ACHN (cell line): ENCODE results near the gene FAM107B.
A peak's percentile ranks its signal among the peaks of the same experiment; 100 is the strongest.

Experiments used
- DNase-seq: peaks from one replicate; pipeline ENCODE4 v3.0.0-alpha.2; 2015
- in situ Hi-C: cut with HindIII; loops from 2 replicates; pipeline ENCODE4 v1.10.0; 2017; ENCODE audit warnings: low sequenced_read_pairs, low pct_ligation_motif_present, low pct_unique_long_range_greater_than_20kb

Gene FAM107B

GRCh38 chr10:14580671-14581332 is 193.9 kb downstream of the FAM107B start:
- no peak for DNase-seq
- in situ Hi-C loops, result no loop called here

- DNase-seq, result no peak
- in situ Hi-C loops, result no loop called here
Observed at GRCh38 chr10:14579405-14579804, 195.3 kb downstream of the FAM107B start.

DNA sequence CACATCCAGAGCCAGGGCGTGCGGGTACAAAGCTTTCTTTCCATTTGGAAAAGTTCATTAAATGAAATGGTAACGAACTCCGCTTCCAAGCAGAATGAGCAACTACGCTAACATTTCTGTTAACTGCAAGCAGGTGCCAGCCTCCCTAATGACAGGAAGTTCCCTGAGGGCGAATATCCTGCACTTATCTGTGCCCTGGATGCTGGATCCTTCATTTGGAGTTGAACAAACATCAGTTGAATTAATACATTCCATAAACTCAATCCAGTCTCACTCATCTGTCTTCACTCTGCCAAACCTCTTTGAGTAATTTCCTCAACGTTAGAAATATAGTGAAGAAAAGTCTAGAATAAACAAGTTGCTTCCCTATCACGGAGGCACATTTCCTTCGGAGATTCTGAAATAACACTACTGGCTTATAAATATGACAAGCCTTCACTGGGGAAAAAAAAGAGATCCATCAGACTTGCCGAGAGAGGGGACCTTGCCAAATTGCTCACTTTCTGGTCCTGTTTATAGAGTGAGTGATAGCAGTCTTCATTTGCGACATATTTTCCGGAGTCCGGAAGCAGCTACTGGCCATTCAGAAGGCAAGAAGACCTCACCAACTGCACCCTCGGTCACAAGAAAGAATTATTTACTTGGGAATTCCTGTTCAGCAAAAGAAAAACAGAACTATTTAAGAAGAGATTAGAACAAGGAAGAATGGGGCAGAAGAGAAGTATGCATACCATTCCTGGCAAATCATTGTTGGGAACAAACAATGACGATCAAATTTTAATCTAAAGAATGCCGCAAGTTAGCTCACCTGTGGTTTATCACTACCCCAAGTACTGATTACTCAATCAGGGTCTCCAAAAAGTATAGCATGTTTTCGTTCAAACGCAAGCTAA is 196.4 kb downstream of the FAM107B start:
- no peak for DNase-seq
- in situ Hi-C loops, result no loop called here

DNA sequence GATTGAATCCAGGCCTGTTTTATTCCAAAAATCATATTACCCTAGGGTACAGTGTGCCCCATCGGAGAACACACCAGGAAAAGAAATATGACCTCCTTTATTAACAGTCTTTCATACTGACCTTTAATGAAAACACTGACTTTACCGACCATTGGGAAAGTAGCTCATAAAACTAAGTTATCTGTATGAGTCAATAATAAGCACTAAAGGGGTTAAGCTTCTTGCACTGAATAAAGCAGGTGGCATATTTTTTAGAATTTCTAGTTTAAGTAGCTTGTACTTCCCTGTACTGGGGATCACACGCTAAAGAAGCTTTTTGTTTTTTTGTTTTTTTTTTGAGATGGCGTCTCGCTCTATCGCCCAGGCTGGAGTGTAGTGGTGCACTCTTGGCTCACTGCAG is 199.8 kb downstream of the FAM107B start:
- no peak for DNase-seq
- in situ Hi-C loops, result no loop called here

DNA sequence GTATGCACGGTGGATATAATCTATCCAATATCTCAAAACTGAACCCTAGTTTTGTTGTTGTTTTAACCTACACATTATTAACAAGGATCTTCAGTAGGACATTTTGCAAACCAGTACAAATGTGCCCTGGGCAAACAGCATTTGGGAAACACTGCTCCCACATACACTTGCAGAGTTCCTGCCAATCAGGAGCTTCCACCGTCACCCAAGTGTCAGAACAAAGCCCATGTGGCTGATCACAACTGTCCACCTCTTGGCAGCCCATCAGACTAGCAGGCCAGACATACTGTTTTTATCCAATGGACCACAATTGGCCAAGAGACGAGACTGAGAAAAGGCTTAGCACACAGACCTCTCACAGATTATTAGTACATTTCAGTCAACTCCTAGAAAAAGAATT is 200.4 kb downstream of the FAM107B start:
- in situ Hi-C loops, result no loop called here
- no peak for DNase-seq

GRCh38 chr10:14573666-14574261 is 200.9 kb downstream of the FAM107B start:
- no peak for DNase-seq
- in situ Hi-C loops, result no loop called here

DNA sequence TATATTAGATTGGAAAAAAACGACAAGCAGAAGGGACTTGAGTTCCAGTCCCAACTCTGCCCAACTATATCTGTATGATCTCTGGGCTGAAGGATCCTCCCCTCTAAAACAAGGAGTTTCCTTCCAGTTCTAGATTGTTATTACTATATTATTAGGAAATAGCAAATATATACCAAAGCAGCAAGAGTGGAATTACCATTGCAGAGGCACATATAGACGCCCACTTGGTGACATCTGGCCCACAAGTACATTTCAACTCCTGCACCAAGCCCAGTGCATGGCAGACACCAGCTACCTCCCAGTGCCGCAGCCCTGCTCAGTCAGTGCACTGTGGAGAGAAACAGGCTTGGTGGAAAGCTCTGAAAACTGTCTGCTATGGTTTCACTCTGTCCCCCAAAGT is 201.9 kb downstream of the FAM107B start:
- in situ Hi-C loops, result no loop called here

DNA sequence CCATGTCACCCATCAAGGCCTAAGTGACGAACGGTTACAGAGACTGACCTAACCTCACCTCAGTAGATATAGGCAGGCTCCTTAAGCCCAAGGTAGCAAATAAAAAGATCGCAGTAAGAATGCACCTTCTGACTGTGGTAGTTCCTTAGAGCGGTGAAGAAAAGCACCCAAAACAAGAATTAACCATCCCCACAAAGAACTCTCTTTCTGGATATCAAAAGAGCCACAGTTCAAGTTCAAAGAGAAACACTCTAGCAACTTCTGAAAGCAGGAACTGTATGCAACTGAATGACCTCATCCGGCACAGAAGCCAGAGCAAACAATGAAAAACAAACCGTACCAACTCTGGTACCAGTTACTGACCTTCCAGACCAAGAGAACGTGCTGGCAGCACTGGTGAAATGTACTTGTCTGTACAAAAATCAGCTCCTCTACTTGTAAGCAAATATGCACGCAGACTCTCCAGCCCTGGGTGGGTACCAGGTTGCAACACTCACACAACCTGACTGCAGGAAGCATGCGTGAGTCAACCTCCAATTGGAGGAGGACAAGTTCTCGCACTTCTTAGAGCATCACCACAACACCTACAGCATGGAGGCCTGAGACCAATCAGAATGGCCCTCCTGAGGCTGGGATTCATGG is 202.7 kb downstream of the FAM107B start:
- in situ Hi-C loops, result no loop called here

More for the DNA sequence above, 201.9 kb downstream of the FAM107B start:
- no peak for DNase-seq

DNA sequence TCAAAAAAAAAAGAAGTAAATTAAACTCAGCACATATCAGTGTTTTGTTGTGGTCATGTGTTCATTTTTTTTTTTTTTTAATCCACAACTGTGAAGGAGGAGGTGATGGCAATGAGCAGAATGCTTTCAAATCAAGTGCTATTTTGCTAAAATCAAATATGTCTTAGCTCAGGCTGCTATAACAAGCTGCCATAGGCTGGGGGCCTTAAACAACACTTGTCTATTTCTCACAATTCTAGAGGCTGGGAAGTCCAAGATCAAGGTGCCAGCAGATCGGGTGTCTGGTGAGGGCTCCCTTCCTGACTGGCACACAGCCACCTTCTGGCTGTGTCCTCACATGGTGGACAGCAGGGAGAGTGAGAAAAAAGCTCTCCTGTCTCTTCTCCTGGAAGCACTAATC is 203.9 kb downstream of the FAM107B start:
- in situ Hi-C loops, result no loop called here

More for the DNA sequence above, 202.7 kb downstream of the FAM107B start:
- DNase-seq, result no peak

GRCh38 chr10:14569274-14570060 is 205.2 kb downstream of the FAM107B start:
- in situ Hi-C loops, result no loop called here
- no peak for DNase-seq

More for the DNA sequence above, 203.9 kb downstream of the FAM107B start:
- DNase-seq, result no peak

DNA sequence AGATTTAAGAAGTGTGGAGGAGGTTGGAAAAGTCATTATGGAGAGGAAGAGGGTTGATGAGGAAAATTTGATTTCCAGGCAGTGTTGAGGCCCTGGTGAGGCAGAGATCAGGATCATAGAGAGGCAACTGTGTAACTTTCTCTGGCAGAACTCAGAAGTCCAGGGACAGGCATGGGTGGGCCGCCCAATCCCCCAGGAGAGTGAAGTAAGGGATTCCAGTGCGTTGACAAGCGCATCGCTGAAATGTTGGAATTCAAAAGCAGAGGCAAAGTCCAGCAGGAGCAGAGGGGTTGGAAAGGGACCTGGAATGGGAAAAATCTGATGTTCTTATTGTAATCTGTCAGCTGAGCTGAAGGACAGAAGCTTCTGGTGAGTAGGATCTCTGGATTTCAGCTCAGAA is 207.3 kb downstream of the FAM107B start:
- DNase-seq, result no peak
- in situ Hi-C loops, result no loop called here

GRCh38 chr10:14566498-14566897 is 208.2 kb downstream of the FAM107B start:
- in situ Hi-C loops, result no loop called here
- DNase-seq, result no peak

DNA sequence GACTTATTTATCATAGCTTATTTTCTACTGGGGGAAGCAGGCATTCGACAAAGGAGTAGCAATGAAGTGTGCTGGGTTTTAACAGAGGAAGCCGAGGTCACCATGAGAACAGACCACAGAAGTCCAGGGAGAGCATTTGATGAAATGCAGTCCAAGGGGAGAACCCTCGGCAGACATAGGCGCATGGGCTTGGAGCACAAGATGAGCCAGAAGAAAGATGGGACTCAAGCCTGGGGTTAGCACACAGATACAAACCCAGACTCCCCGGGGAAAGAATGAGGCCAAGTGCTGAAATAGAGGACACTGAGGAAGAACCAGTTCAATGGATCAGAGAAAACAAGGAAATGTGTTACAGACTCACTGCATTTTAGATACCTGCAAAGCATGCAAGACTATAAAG is 209.5 kb downstream of the FAM107B start:
- no peak for DNase-seq
- in situ Hi-C loops, result no loop called here

DNA sequence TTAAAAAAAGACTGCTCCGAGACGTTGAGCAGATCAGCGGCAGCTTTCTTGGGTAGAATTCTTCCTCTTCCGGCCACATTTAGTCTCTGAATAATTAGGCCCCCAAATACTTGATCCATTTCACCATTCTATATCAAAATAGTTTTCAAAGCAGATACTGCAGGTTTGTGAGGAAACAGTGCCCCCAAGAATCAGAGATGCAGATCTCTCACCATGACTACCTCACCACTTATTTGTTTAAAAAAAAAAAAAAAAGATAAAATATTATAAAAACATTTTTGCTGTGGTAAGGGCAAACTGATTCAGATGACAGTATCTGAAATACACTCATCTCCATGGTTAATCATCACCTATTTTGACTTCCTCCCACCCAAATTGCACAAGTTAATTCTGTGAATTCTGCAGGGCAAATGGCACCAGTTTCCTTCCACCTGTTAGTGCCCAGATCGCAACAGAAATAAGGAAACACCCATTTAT is 210.4 kb downstream of the FAM107B start:
- peak; percentile 47 for DNase-seq
- in situ Hi-C loops, result no loop called here

DNA sequence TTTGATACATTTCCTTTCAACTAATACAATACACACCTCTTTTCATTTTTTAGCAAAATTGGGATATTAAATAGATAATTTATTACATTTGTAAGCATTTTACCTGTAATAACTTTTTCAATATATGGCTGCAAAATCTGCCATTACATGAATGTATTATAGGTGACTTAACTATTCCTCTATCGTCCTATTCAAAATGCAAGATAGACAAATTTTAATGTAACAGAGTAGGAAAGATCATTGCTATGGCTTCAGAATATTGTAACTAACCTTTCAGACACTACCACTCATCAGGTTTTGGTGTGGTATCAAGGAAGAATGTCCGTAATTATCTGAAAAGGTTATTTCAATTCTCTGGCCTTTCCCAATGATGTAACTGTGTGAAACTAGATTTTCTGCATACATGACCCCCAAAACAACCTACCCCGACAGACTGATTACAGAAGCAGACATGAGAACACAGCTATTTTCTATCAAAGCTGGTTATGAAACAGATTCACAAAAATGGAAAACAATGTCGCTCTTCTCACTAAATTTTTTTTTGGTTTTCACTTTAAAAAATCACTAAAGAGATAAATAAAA is 211.2 kb downstream of the FAM107B start:
- DNase-seq, result no peak
- in situ Hi-C loops, result no loop called here

- in situ Hi-C loops, result no loop called here
- DNase-seq, result no peak
Observed at GRCh38 chr10:14563076-14563336, 211.7 kb downstream of the FAM107B start.

DNA sequence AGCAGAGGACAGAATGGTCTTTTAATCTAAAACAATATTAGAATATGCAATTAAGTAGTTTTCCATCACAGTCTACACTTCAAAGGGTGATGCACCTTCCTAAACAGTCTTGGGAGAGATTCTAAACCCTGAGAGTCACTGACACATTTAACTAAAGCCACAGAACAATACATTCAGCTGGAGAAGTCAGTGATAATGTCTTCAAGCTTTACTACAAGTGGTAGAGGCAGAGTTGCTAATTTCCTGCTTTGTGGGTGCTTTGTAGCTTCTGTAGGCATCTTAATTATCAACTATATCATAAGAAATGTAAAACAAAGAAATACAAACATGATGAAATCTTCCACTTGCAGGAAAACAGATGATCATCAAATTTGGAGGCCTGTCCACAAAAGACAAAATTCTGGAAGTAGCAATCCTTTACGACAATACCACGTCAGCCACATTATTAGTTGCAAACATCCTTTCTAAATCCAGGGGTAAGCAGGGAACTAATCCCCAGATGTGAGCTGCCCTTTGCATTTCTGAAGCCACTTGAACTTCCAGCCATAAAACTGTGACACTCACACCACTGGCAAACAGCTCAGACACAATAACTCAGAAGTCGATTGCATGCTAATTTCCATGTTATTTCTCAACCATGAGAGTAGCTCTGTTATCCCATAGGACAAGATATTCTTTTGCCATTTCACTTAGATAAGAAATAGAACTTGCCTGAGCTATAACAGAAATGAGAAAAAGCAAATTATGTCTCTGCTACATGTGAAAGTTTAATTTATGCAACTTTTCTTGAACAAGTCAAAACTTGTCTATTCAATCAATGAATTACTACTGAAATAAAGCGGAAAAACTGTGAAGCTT is 212.2 kb downstream of the FAM107B start:
- no peak for DNase-seq
- in situ Hi-C loops, result no loop called here
